ENCODE data around the gene CRHR2.

DNA sequence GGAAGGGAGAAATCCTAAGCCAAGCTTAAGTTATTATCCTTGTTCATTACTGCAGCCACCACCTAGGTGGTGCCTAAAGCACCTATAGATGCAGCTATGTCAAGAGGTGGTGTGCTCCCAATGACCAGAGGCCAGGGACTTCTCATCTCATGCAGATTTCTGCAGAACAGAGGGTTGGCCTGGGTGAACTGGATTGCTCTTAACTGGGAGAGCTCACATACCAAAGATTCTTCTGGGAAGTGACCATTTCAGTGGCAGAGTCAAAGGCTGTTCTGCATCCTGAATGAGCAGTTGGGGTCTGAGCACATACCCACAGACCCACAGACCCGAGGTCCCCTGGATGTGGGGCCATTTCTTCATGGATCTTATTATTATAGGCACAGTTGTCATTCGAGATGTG lies 2.1 kb upstream of the CRHR2 start:
- TF ChIP-seq CTCF (IDR thresholded peaks at IDR 0.05) (no peak), POLR2A (IDR thresholded peaks at IDR 0.05; ENCODE audit: low read length) (no peak), EP300 (IDR thresholded peaks at IDR 0.05) (no peak)

Measured in A549 (cell line).